C1 segment of cervical spinal cord (tissue), 14 donors: ENCODE data around the gene CHN1.

Source experiments
- DNase-seq, 14 donors: peaks; one replicate each; lab custom pipeline; 2025; lab: John Stamatoyannopoulos, UW

Gene CHN1

DNA sequence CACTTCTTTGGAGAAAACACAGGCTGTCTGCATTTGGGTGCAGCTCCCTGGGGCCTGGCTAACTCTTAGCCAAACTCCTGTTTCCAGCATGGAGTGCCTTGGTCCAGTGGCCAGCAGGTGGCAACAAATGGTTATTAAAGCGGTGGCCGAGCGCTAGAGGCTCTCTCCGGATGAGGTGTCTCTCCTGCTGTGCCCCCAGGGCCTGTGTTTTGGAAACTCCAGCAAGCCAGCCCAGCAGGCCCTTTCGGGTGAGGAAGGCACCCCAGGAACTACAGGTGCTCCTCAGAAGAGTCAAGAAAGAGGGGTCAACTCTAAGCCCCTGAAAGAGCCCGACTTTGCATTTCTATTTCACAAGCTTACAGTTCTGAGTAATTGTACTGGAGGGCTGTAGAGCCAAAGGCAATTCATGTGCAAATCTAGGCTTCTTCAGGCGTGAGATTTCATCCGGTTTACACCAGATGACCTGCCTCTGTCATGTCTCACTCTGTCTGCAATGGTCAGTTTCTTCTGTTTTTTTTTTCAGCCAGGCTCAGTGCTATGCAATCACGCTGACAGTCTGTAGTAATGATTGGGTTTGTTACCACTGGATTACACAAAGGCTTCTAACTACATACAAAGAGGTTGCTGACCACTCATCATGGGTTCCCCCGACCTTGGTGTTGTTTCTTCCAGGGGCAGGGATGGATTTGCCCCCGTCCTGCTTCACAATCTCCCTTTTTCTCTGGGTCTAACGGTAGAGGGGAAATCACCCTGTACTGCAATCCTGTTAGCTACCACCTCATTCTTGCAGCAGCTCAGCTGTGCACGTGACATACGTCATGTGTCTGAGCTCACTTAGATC, 233.3 kb downstream of the CHN1 start:
- DNase-seq: peak in 13 of 14 donors; percentile 5 to 74 (median 57)

GRCh38 chr2:174771136-174771535, 234.0 kb downstream of the CHN1 start:
- no peak for DNase-seq

DNA sequence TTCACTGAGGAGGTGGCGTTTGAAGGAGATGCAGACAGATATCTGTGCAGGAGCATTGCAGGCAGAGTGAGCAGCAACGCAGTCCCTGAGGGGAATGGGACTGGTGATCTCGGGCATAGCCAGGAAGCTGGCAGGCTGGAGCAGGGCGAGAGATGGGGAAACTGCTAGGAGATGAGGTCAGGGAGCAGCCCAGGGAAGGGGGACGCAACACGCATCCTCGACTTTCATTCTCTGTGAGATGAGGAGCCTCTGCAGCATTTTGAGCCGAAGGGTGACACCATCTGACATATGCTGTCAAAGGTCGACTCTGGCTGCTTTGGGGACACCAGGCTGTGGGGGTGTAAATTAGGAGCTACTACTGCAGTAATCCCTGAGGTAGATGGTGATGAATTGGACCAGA, 236.6 kb downstream of the CHN1 start:
- no peak for DNase-seq

GRCh38 chr2:174766271-174766670, 238.9 kb downstream of the CHN1 start:
- DNase-seq: no peak

DNA sequence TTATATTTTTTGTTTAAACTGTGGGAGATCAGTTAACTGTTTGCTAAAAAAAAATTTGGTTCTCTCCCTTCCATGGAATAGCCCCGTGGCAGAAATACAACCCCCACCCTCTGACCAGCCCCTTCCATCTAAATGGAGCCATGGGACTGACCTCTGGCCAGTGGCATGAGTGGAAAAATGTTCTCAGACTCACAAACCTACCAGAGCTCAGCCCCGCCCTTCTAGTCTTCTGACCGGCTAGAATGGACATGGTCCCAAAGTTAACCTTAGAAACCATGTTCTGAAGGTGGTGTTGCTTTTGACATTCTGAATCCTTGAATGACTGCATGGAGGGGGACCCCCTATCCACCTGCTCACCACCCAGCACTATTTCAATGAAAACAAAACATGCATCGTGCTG, 239.6 kb downstream of the CHN1 start:
- DNase-seq: no peak

DNA sequence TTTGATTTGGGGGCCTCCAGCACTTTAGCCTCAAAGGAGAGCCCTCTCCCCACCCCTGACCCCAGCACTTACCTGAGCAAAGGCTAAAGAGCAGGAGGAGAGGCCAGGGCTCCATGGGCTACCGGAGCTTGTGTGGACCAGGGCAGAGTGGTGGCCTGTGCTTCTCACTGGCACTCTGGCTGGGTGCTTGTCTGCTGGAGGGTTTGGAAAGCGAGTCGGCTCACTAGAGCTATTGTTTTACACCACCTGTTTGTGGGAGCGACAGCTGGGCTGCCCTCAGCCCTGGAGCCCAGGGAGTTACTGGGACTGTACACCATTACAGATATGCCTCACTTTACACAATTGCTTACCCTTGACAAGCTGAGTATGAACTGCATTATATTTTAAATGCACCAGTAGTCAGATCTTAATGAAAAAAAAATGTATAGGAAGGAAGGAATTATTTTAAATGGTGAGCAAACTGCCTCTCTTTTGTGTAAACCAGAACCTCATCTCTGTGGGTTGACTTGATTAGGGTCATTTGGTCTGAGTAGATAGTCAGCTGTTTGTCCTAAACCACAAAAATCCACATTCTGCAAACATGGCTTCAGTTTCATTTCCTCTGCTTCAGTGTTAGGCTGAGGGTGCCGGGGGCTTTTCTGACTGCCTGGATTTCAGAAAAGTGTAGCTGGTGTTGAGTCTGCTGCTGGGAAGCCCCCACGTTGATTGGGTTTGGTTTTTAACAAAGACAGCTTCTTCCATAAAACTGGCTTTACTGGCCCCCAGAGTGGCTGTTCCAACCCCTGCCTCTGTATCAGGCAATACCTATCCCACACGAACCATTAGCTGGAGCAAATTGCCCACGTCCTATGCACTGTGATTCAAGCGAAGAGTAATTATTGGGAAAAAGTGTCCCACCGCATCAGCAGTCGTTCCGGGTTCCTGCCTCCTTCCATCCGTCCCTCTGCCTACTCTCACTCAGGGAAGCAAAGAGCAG, 240.6 kb downstream of the CHN1 start, which contains the start of gene CHRNA1:
CHRNA1 (minus strand) TSS at position 193 of the 976 bp plus-strand sequence; CDS start at position 115, 78 bp downstream.
- peak in 1 of 14 donors; percentile 11 for DNase-seq

GRCh38 chr2:174763780-174764179, 241.4 kb downstream of the CHN1 start:
- no peak for DNase-seq

GRCh38 chr2:174762464-174762863, 242.7 kb downstream of the CHN1 start:
- DNase-seq: no peak

DNA sequence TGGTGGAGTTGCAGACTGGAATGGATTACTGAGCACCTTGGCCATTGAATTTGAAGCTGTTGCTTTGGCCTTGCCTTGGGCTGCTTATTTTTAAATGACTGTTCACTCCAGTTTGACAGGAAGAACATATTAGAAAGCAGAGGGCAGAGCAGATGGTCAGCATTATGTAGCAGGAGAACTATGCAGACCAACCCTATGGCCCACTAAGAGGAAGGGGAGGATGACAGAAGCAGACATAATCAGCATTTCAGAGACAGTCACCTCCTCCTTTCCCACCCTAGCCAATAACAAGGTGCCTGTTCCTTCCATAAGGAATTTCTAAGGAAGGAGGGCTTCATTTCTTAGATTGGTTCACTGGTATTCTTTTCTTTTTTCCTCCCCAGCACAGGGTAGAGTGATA, 243.3 kb downstream of the CHN1 start:
- no peak for DNase-seq

- no peak for DNase-seq
These were observed 244.2 kb downstream of the CHN1 start for GRCh38 chr2:174760845-174761473.

DNA sequence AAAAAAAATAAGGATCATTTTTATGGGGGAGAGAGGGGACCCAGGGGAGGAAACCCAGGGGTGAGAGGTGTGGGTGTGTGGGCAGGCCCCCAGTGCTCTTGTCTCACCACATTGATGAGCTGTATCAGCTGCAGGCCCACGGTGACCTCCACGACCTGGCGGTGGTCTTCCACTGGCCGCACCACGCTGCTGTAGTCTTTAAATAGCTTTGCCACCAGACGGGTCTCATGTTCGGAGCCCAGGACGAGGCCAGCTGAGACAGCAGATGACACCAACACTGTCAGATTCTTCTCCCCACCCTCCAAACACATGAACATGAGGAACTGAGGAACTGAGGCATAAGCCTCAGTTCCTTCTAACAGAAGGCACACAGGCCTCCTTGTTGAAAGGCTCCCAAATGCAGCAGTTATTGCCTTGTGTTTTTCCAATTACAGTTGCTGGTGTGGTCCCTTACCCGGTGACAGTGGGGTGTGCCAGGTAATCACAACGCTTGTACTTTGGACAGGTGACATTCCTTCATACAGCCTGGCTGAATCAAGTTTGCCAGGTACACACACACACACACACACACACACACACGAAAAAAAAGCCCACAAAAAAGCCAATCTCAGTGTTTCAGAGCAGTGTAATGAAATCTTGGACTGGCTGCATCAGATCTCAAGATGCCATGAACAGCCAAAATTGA, 245.7 kb downstream of the CHN1 start:
- DNase-seq: no peak

- no peak for DNase-seq
These were observed 248.4 kb downstream of the CHN1 start for GRCh38 chr2:174756743-174757142.

GRCh38 chr2:174753038-174753633, 252.0 kb downstream of the CHN1 start:
- DNase-seq: no peak

- no peak for DNase-seq
These were observed 252.7 kb downstream of the CHN1 start for GRCh38 chr2:174752403-174753037.

GRCh38 chr2:174750923-174751441, 254.2 kb downstream of the CHN1 start:
- DNase-seq: no peak

- DNase-seq: no peak
These were observed 255.4 kb downstream of the CHN1 start for GRCh38 chr2:174749793-174750192.

GRCh38 chr2:174748948-174749347, 256.2 kb downstream of the CHN1 start:
- peak in 10 of 14 donors; percentile 8 to 60 (median 28) for DNase-seq
